Heart left ventricle (tissue), 13 donors: ENCODE data around the gene ARRB1.

Experiments
- CTCF ChIP-seq, 12 donors: fragments of 200-600 bp; sonication (generic) in 4 of 12; IDR thresholded peaks; one replicate each; pipeline versions ENCODE4 v1.5.0 to v1.8.0; 2018 to 2022; ENCODE audit warnings: antibody characterized with exemption in 12 of 12, mild to moderate bottlenecking in 5 of 12
- POLR2A ChIP-seq, 2 donors: fragments of 450-650 bp; IDR thresholded peaks; one replicate each; pipeline ENCODE4 v1.6.1; 2017; ENCODE audit warnings: antibody characterized with exemption in 2 of 2, mild to moderate bottlenecking in 2 of 2, moderate library complexity in 2 of 2
- donor health status: ischemic (EF 13 %, LVEDD 7.1; RV severe dilation, severe dysfunction).
- donor health status: DM: no; HTN: yes; CAD: no.
- donor health status: DM: no; HTN: no; CAD: no.
- donor health status: ischemic (EF 25% LVEDD 6.9; RV normal size, moderate dysfunction).
- donor health status: ischemic (EF 25% LVEDD 5.7; RV mildly dilated, moderate dysfunction).
- donor health status: ischemic (EF 35%, LVEDD 5.7; RV mildly dilated, moderate dysfunction).
- donor health status: nonischemic (EF 11% LVEDD 7.7; RV severe dilation, severe dysfunction).
- donor health status: DM: yes; HTN: yes; CAD: no.
- donor health status: PGD.
- donor health status: ischemic (EF 29% LVEDD 5.4; RV normal size, mild dysfunction).
- donor health status: nonischemic (EF 23%, LVEDD 6.1; RV moderate dilation, normal function).

- TF ChIP-seq CTCF (IDR thresholded peaks at IDR 0.05) = no peak
- TF ChIP-seq POLR2A (IDR thresholded peaks at IDR 0.05) = no peak
Observed at GRCh38 chr11:75301601-75302345, 49.7 kb downstream of the ARRB1 start.
